ENCODE results near the gene GARRE1.

The GARRE1 gene

GRCh38 chr19:34298891-34299520 lies 44.7 kb downstream of the GARRE1 start:
- DNase-seq (ENCODE audit: low spot score): no peak

GRCh38 chr19:34299576-34299975 lies 45.2 kb downstream of the GARRE1 start:
- no peak for DNase-seq (ENCODE audit: low spot score)

GRCh38 chr19:34300380-34300779 lies 46.0 kb downstream of the GARRE1 start:
- no peak for DNase-seq (ENCODE audit: low spot score)

GRCh38 chr19:34300962-34301361 lies 46.6 kb downstream of the GARRE1 start:
- no peak for DNase-seq (ENCODE audit: low spot score)
